Measurements from ENCODE around the gene STT3A.

DNA sequence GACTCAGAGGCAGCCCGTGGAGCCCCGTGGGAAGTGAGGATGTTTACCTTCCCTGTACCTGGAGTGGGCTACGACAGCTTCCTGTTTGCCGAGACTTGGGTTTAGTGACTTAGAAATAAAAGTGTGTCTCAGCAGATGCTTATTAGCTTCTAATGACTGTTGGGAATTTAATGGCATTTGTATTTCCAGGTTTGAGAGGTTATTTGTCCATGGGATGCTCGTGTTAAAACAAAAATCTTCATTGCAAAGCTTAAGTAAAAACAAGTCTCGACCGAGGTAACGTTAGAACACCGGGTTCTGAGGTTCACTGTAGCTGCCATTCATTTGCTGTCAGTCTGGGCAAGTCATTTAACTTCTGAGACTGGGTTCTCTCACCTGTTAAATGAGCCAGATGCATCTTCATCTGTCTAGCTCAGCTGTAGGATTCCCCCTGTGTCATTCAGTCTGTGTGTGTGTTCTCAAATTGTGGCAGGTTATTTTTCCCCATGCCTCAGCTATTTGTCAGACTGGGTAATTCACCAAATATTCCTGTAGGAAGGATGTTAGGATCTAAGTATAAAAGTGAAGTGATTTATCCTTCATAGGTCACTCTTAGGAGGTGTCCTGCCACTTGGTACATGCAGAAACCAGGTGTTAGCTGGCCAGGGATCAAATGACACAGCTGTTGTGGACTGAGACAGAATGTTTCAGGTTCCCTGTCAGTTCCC is 22.6 kb upstream of the STT3A start:
- TF ChIP-seq, protein P1, sequence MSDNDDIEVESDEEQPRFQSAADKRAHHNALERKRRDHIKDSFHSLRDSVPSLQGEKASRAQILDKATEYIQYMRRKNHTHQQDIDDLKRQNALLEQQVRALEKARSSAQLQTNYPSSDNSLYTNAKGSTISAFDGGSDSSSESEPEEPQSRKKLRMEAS (IDR thresholded peaks at IDR 0.05; ENCODE audit: insufficient read depth, insufficient read length): no peak
- TF ChIP-seq CTCF (IDR thresholded peaks at IDR 0.05; ENCODE audit: extremely low read depth in 1 of 2, insufficient read depth in 1 of 2, low read depth in 1 of 2, low read length in 2 of 2): no peak
- no peak for TF ChIP-seq POLR2A (IDR thresholded peaks at IDR 0.05; ENCODE audit: low read depth, low read length)

All from endothelial cell of umbilical vein (primary cell).